ENCODE results near the gene SLBP. TPM values are rescaled to one million over a fixed set of nuclear protein-coding genes. Genes with fewer than 3 reads are reported as not detected.

Gene SLBP
- total and polyA plus RNA-seq, 2 of the 8 experiments (the other 6 are each of a cell fraction or from before 2014, with no cell fraction given) = 44.1 to 49.0 TPM

DNA sequence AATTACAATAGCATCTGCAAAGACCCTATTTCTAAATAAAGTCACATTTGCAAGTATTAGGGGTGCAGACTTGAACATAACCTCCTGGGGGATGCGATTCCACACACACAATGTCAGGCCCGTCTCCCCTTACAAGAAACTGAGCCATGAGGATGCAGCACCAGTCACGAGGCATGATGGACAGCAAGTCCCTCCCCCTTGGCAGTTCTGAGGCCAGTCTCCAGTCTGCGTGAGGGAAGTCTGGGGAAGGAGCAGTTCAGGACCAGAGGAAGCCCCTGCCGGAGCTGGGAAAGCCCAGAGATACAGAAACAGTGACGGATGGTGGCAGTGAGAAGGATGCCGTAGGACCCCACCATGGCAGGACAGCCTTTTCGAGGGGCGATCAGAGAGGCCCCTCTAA, 37.4 kb downstream of the SLBP start:
- Histone ChIP-seq H2BK5ac (ENCODE audit: low read depth, low read length) (no peak overlapping the region), H3K14ac (ENCODE audit: insufficient read length) (no peak overlapping the region), H2BK15ac (ENCODE audit: low read length) (no peak overlapping the region), H3K9me3 (ENCODE audit: insufficient read depth in 2 of 2, low read depth in 1 of 2, low read length in 1 of 2) (no peaks in the 10 kb centered on the region), H2AFZ (ENCODE audit: low read length) (no peak overlapping the region), H2AK5ac (ENCODE audit: low read depth, low read length) (no peak overlapping the region), H4K5ac (ENCODE audit: insufficient read length, low read depth, low read length) (no peak overlapping the region), H3K4me2 (ENCODE audit: insufficient read depth in 1 of 2, low read depth in 2 of 2, low read length in 2 of 2) (no peak overlapping the region), H4K91ac (replicated peaks; ENCODE audit: insufficient read length, low read length) (no peak overlapping the region), H3K27ac (ENCODE audit: low read depth, low read length) (no peak overlapping the region), H3K18ac (ENCODE audit: extremely low read depth, low read length) (no peak overlapping the region), H4K8ac (ENCODE audit: extremely low read depth, insufficient read depth, low read length) (no peak overlapping the region), H3K23ac (ENCODE audit: insufficient read length) (no peak overlapping the region), H3K9ac (replicated peaks in 1 of 4; ENCODE audit: extremely low read depth in 1 of 4, low read depth in 3 of 4, low read length in 3 of 4) (no peak overlapping the region), H3K56ac (replicated peaks; ENCODE audit: insufficient read length, low read depth, low read length) (no peak overlapping the region), H3K36me3 (ENCODE audit: control insufficient read depth in 2 of 4, insufficient read depth in 4 of 4, low read length in 3 of 4) (no peaks in the 10 kb centered on the region), H3K4ac (replicated peaks; ENCODE audit: insufficient read length, low read depth, low read length) (no peak overlapping the region), H4K20me1 (replicated peaks in 1 of 2; ENCODE audit: control insufficient read depth in 1 of 2, insufficient read depth in 2 of 2, low read length in 2 of 2) (no peaks in the 10 kb centered on the region), H3K79me2 (ENCODE audit: control insufficient read depth in 1 of 2, insufficient read depth in 2 of 2, low read length in 2 of 2) (no peaks in the 10 kb centered on the region), H3K79me1 (ENCODE audit: low read depth, low read length) (no peaks in the 10 kb centered on the region; the same call in 1 of the 2 replicates), H3K4me3 (ENCODE audit: extremely low read depth in 1 of 4, insufficient read depth in 2 of 4, low read depth in 3 of 4, low read length in 4 of 4) (no peak overlapping the region), H3K27me3 (replicated peaks in 1 of 4; ENCODE audit: control insufficient read depth in 3 of 4, extremely low read depth in 1 of 4, insufficient read depth in 3 of 4, low read length in 3 of 4) (no peaks in the 10 kb centered on the region), H2BK12ac (ENCODE audit: low read depth, low read length) (no peak overlapping the region), H2BK120ac (replicated peaks; ENCODE audit: low read depth, low read length) (no peak overlapping the region), H3K4me1 (replicated peaks in 1 of 4; ENCODE audit: control insufficient read depth in 3 of 4, insufficient read depth in 4 of 4, low read length in 3 of 4) (peaks cover 0 to 2% (median 0%) of the 10 kb centered on the region in 4 experiments; a peak in 1 of 7 replicates), H2BK20ac (ENCODE audit: low read length) (no peak overlapping the region), H3K23me2 (ENCODE audit: low read depth, low read length) (no peaks in the 10 kb centered on the region)
- WGBS, 2 experiments (ENCODE audit: extremely low coverage in 1 of 2, insufficient coverage in 1 of 2, insufficient read length in 1 of 2, insufficient replicate concordance in 2 of 2, low coverage in 1 of 2, low lambda C conversion rate in 2 of 2, missing lambda C conversion rate in 1 of 2) = 78% methylated on average over 9 of the region's 9 CpGs; no CpG with 5 or more reads in 1 of the 2 experiments
- DNase-seq (ENCODE audit: low read depth in 1 of 2, low spot score in 2 of 2) (no peak), FAIRE-seq (no peak)
- ChIA-PET CTCF (ENCODE audit: partially characterized antibody) (interaction anchor here (0.9 to 2.0 kb wide), 3 partner anchors 16 to 83 kb away, joined by 3 to 7 read pairs (median 4); no protein-coding TSS in a partner anchor), POLR2A (ENCODE audit: partially characterized antibody) (no interaction called here)
- TF ChIP-seq, protein P1, sequence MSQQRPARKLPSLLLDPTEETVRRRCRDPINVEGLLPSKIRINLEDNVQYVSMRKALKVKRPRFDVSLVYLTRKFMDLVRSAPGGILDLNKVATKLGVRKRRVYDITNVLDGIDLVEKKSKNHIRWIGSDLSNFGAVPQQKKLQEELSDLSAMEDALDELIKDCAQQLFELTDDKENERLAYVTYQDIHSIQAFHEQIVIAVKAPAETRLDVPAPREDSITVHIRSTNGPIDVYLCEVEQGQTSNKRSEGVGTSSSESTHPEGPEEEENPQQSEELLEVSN (IDR thresholded peaks at IDR 0.05) = no peak
- no peak for TF ChIP-seq SIN3A (conservative IDR thresholded peaks at IDR 0.05 in 1 of 2, IDR thresholded peaks at IDR 0.05 in 1 of 2; ENCODE audit: low read depth in 1 of 2, low read length in 2 of 2)
- no peak for TF ChIP-seq CBX8 (IDR thresholded peaks at IDR 0.05; ENCODE audit: borderline replicate concordance, low read depth, low read length)
- TF ChIP-seq RFX5 (IDR thresholded peaks at IDR 0.05; ENCODE audit: borderline replicate concordance, low read depth, low read length) = no peak
- TF ChIP-seq ATF3 (IDR thresholded peaks at IDR 0.05; ENCODE audit: insufficient read depth, low read depth, low read length) = no peak
- no peak for TF ChIP-seq HDAC6 (IDR thresholded peaks at IDR 0.05; ENCODE audit: low read depth, low read length)
- no peak for TF ChIP-seq EP300 (IDR thresholded peaks at IDR 0.05; ENCODE audit: borderline replicate concordance in 1 of 2, low read depth in 2 of 2, low read length in 2 of 2)

Data from H1 (cell line).